ENCODE results near the gene CDC27.
A peak's percentile ranks its signal among the peaks of the same experiment; 100 is the strongest.

Gene CDC27

DNA sequence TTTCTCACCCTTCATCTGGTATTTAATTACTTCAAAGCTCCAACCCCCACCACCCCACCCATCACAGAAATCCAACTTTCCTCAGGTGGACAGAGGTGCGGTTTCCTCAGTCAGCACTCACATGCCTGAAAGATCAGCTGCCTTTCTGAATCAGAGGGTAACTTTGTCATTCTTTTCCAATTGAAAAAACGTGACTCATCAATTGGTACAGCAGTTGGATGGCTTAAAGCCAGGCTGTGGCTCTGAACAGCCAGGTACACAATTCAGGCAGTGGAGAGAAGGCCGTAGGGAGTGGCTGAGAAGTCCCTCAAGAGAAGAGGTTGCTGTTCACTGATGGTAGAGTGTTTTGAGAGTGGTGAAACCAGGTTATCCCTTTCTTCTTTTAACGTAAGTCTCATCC is 118.8 kb downstream of the CDC27 start:
- TF ChIP-seq RAD21 (IDR thresholded peaks at IDR 0.05; ENCODE audit: low read depth), result 0 out of 2 replicates have a peak, but pooled peaks have one; percentile 1
- TF ChIP-seq EP300 (IDR thresholded peaks at IDR 0.05; ENCODE audit: borderline replicate concordance), result peak; percentile 34; the same call in 1 of the 2 replicates
- peak; percentile 24; the same call in 1 of the 2 replicates for TF ChIP-seq NFIC (IDR thresholded peaks at IDR 0.05)

All from Ishikawa (cell line).